Trophoblast cell (in vitro differentiated cells and primary cell): ENCODE measurements around the gene SQOR.

Experiments
- DNase-seq, 2 donors: peaks; one replicate each; pipeline ENCODE4 v3.0.0-alpha.2; 2016
- H2AFZ ChIP-seq: 2 replicates; pipeline ENCODE4 v1.6.1; 2013; ENCODE audit warnings: low read length, moderate library complexity, mild to moderate bottlenecking; ENCODE audit not compliant: insufficient read depth, poor library complexity
- H2AK5ac ChIP-seq: 2 replicates; pipeline ENCODE4 v1.6.1; 2013; ENCODE audit warnings: mild to moderate bottlenecking, low read length
- H2BK120ac ChIP-seq: 2 replicates; pipeline ENCODE4 v1.6.1; 2013; ENCODE audit warnings: low read length, mild to moderate bottlenecking, moderate library complexity; ENCODE audit not compliant: insufficient read depth, poor library complexity
- H2BK12ac ChIP-seq: 2 replicates; pipeline ENCODE4 v1.6.1; 2013; ENCODE audit warnings: mild to moderate bottlenecking, low read length, moderate library complexity
- H2BK5ac ChIP-seq: 2 replicates; pipeline ENCODE4 v1.6.1; 2013; ENCODE audit warnings: low read length, low read depth, moderate library complexity, mild to moderate bottlenecking; ENCODE audit not compliant: poor library complexity
- H3K14ac ChIP-seq: 2 replicates; pipeline ENCODE4 v1.6.1; 2013; ENCODE audit warnings: mild to moderate bottlenecking, low read length
- H3K18ac ChIP-seq: 2 replicates; pipeline ENCODE4 v1.6.1; 2013; ENCODE audit warnings: mild to moderate bottlenecking, low read length
- H3K23ac ChIP-seq: 2 replicates; pipeline ENCODE4 v1.6.1; 2013; ENCODE audit warnings: low read length
- H3K27ac ChIP-seq: 2 replicates; pipeline ENCODE4 v1.5.1; 2013; ENCODE audit warnings: low read depth, mild to moderate bottlenecking, inconsistent platforms, low read length, moderate library complexity
- H3K27me3 ChIP-seq: 2 replicates; pipeline ENCODE4 v1.6.1; 2013; ENCODE audit warnings: inconsistent platforms, mild to moderate bottlenecking, low read length, moderate library complexity; ENCODE audit not compliant: insufficient read depth
- H3K36me3 ChIP-seq, 2 experiments: 1 replicate in 1 of 2; 2 replicates in 1 of 2; pipeline ENCODE4 v1.6.1; 2013; ENCODE audit warnings: low read length in 2 of 2, mild to moderate bottlenecking in 2 of 2, moderate library complexity in 1 of 2; ENCODE audit not compliant: insufficient read depth in 2 of 2, control insufficient read depth in 1 of 2
- H3K4ac ChIP-seq: 2 replicates; pipeline ENCODE4 v1.6.1; 2013; ENCODE audit warnings: low read depth, mild to moderate bottlenecking, low read length, moderate library complexity
- H3K4me1 ChIP-seq, 2 experiments: 1 replicate in 1 of 2; 2 replicates in 1 of 2; pipeline ENCODE4 v1.6.1; 2013; ENCODE audit warnings: low read length in 2 of 2, mild to moderate bottlenecking in 2 of 2, moderate library complexity in 1 of 2; ENCODE audit not compliant: insufficient read depth in 2 of 2, control insufficient read depth in 1 of 2
- H3K4me2 ChIP-seq: 2 replicates; pipeline ENCODE4 v1.6.1; 2013; ENCODE audit warnings: inconsistent platforms, mild to moderate bottlenecking, low read length, moderate library complexity
- H3K4me3 ChIP-seq: 2 replicates; pipeline ENCODE4 v1.5.1; 2013; ENCODE audit warnings: mild to moderate bottlenecking, low read depth, low read length, inconsistent platforms
- H3K79me1 ChIP-seq: one replicate; pipeline ENCODE4 v1.6.1; 2013; ENCODE audit warnings: low read length
- H3K79me2 ChIP-seq: 2 replicates; pipeline ENCODE4 v1.6.1; 2013; ENCODE audit warnings: low read length, mild to moderate bottlenecking; ENCODE audit not compliant: control insufficient read depth, insufficient read depth, poor library complexity
- H3K9ac ChIP-seq: 2 replicates; pipeline ENCODE4 v1.6.1; 2013; ENCODE audit warnings: mild to moderate bottlenecking, low read length
- H3K9me3 ChIP-seq: 2 replicates; pipeline ENCODE4 v1.6.1; 2013; ENCODE audit warnings: low read depth, mild to moderate bottlenecking, control low read depth, inconsistent platforms, low read length; ENCODE audit not compliant: insufficient read depth
- H4K12ac ChIP-seq: 2 replicates; pipeline ENCODE4 v1.6.1; 2013; ENCODE audit warnings: low read depth, mild to moderate bottlenecking, low read length, moderate library complexity
- H4K8ac ChIP-seq: 2 replicates; pipeline ENCODE4 v1.6.1; 2013; ENCODE audit warnings: low read depth, mild to moderate bottlenecking, low read length, moderate library complexity
- H4K91ac ChIP-seq: one replicate; pipeline ENCODE4 v1.6.1; 2013; ENCODE audit warnings: low read depth, mild to moderate bottlenecking, low read length, moderate library complexity
- WGBS: extraction: QIAGEN DNeasy Blood & Tissue Kit; methylation state at CpG from one replicate; pipeline ENCODE4 v1.1.7; 2013; ENCODE audit warnings: missing lambda C conversion rate; ENCODE audit not compliant: insufficient read length, insufficient coverage; ENCODE audit errors: extremely low coverage; 5-methylcytosine and 5-hydroxymethylcytosine counted together

The SQOR gene

DNA sequence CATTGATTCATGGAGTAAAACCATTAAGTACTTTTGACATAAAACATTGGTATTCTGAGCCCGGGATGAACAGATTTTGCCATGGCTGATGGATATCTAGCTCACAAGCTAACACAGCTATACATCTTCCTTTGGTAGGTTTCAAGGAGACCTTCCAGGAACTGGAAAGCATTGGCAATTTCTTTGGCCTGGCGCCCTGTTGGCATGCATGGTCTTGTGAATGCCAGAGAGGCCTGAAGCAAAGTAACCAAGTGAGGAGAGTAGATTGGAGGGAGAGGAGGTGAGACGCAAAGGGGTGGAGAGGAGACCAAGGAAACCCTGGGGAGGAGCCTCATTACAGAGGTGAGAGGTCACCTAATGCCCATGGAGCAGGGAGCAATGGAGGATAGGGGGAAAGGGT is 67.2 kb downstream of the SQOR start:
- no peak overlapping the region for H3K4ac ChIP-seq
- H4K12ac ChIP-seq: no peak overlapping the region
- no peaks in the 10 kb centered on the region for H3K27me3 ChIP-seq
- no peak overlapping the region for H2BK5ac ChIP-seq
- no peak overlapping the region for H3K4me2 ChIP-seq
- H3K27ac ChIP-seq: no peak overlapping the region
- peaks cover 0 to 2% of the 10 kb centered on the region in 2 experiments for H3K4me1 ChIP-seq
- no peak for DNase-seq
- H3K36me3 ChIP-seq: no peaks in the 10 kb centered on the region
- H2BK120ac ChIP-seq: no peak overlapping the region
- H3K23ac ChIP-seq: no peak overlapping the region
- H3K18ac ChIP-seq: no peak overlapping the region
- WGBS: no CpG with 5 or more reads among the region's 3 CpGs
- no peak overlapping the region for H3K14ac ChIP-seq
- H2AFZ ChIP-seq: no peak overlapping the region
- no peak overlapping the region for H2BK12ac ChIP-seq
- no peaks in the 10 kb centered on the region for H3K79me2 ChIP-seq
- no peak overlapping the region for H2AK5ac ChIP-seq
- H4K8ac ChIP-seq: no peak overlapping the region
- H3K9ac ChIP-seq: no peak overlapping the region
- no peaks in the 10 kb centered on the region for H3K9me3 ChIP-seq
- peaks cover 5% of the 10 kb centered on the region for H3K79me1 ChIP-seq
- no peak overlapping the region for H3K4me3 ChIP-seq
- no peak overlapping the region for H4K91ac ChIP-seq

GRCh38 chr15:45703670-45704328 is 69.0 kb downstream of the SQOR start:
- Histone ChIP-seq H2BK5ac (no peak overlapping the region), H3K18ac (no peak overlapping the region), H3K27me3 (no peaks in the 10 kb centered on the region), H3K4me1 (peaks cover 0 to 2% of the 10 kb centered on the region in 2 experiments), H4K12ac (peak overlapping the region; percentile 39), H3K4me3 (peak overlapping the region; percentile 19), H3K9me3 (no peaks in the 10 kb centered on the region), H3K79me2 (no peaks in the 10 kb centered on the region), H4K8ac (peak overlapping the region; percentile 73), H2AFZ (peak overlapping the region; percentile 91), H3K9ac (no peak overlapping the region), H2BK120ac (no peak overlapping the region), H3K23ac (no peak overlapping the region), H3K27ac (no peak overlapping the region), H4K91ac (peak overlapping the region; percentile 42), H3K4ac (no peak overlapping the region), H3K14ac (peak overlapping the region; percentile 20), H3K79me1 (peaks cover 5% of the 10 kb centered on the region), H3K36me3 (no peaks in the 10 kb centered on the region), H2AK5ac (no peak overlapping the region), H2BK12ac (no peak overlapping the region), H3K4me2 (peak overlapping the region; percentile 66)
- no CpG with 5 or more reads among the region's 13 CpGs for WGBS
- no peak for DNase-seq

DNA sequence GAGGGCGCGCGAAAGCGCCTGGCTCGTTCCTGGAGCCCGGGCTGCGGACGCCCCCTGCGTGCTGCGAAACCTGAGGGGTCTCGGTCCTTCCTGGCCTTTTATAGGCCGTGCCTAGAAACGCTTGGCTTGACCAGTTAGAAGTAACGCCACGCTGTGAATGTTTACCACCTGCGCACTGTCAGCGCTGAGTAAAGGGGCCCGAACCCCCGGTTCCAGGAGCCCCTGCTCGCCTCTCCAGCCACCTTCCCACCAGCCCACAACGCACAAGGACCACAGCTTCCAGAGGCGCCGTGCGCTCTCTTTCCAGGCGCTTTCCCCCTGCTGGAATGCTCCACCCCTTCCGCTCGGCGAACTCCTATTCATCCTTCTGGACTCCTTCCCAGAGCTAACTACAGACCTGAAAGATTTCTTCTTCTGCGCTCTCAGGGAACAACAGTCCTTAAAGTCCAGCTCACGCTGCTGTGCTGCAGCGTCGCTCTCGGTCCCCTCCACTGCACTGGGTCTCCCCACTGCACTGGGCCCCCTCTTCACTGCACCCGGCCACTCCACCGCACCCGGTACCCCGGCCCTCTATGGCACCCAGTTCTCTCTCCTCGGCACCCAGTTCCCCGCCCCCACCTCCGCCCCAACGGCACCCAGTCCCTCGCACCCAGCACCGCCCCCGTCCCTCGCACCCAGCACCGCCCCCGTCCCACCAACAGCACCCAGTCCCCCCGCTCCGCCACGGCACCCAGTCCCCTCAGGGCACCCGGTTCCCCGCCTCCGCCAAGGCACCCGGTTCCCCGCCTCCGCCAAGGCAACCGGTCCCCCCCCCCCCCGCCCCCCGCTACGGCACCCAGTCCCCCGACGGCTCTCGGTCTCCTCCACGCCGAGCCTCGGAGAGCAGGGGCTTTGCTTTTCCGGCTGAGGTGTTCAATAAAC is 69.8 kb downstream of the SQOR start:
- H3K4me2 ChIP-seq: peak overlapping the region; percentile 66
- no peaks in the 10 kb centered on the region for H3K36me3 ChIP-seq
- H3K9ac ChIP-seq: no peak overlapping the region
- H3K27ac ChIP-seq: peak overlapping the region; percentile 29
- H4K12ac ChIP-seq: peak overlapping the region; percentile 47
- H3K79me1 ChIP-seq: peaks cover 5% of the 10 kb centered on the region
- no peak overlapping the region for H2BK5ac ChIP-seq
- no peak overlapping the region for H3K4ac ChIP-seq
- H3K9me3 ChIP-seq: no peaks in the 10 kb centered on the region
- no peak overlapping the region for H3K23ac ChIP-seq
- H4K8ac ChIP-seq: peak overlapping the region; percentile 73
- H2BK12ac ChIP-seq: no peak overlapping the region
- H2AFZ ChIP-seq: peak overlapping the region; percentile 91
- no peak overlapping the region for H2AK5ac ChIP-seq
- peak overlapping the region; percentile 42 for H4K91ac ChIP-seq
- no peaks in the 10 kb centered on the region for H3K27me3 ChIP-seq
- H3K79me2 ChIP-seq: no peaks in the 10 kb centered on the region
- H2BK120ac ChIP-seq: no peak overlapping the region
- WGBS: no CpG with 5 or more reads among the region's 67 CpGs
- peak in 1 of 2 donors; percentile 17 for DNase-seq
- H3K18ac ChIP-seq: no peak overlapping the region
- peaks cover 0 to 2% of the 10 kb centered on the region in 2 experiments for H3K4me1 ChIP-seq
- H3K14ac ChIP-seq: peak overlapping the region; percentile 82
- peak overlapping the region; percentile 72 for H3K4me3 ChIP-seq

GRCh38 chr15:45705510-45706473 is 71.0 kb downstream of the SQOR start:
- Histone ChIP-seq H3K4ac (no peak overlapping the region), H3K79me2 (no peaks in the 10 kb centered on the region), H3K14ac (no peak overlapping the region), H2BK120ac (no peak overlapping the region), H2BK12ac (no peak overlapping the region), H3K79me1 (peaks cover 5% of the 10 kb centered on the region), H3K18ac (no peak overlapping the region), H4K8ac (no peak overlapping the region), H3K23ac (no peak overlapping the region), H4K91ac (no peak overlapping the region), H3K27ac (no peak overlapping the region), H2BK5ac (no peak overlapping the region), H3K9ac (no peak overlapping the region), H2AFZ (no peak overlapping the region), H2AK5ac (no peak overlapping the region), H3K4me1 (peaks cover 0 to 2% of the 10 kb centered on the region in 2 experiments), H3K9me3 (no peaks in the 10 kb centered on the region), H3K4me3 (no peak overlapping the region), H3K4me2 (peak overlapping the region; percentile 66), H3K27me3 (no peaks in the 10 kb centered on the region), H3K36me3 (no peaks in the 10 kb centered on the region), H4K12ac (no peak overlapping the region)
- peak; percentile 70 to 82 for DNase-seq
- WGBS: no CpG with 5 or more reads among the region's 15 CpGs
